HepG2 (cell line): ENCODE measurements around the gene NCR3LG1. TPM values are rescaled to one million over a fixed set of nuclear protein-coding genes. Genes with fewer than 3 reads are reported as not detected.

Source experiments
- ATAC-seq: fragments of 200-7000 bp; cut with Tn5 transposase; 3 replicates; pipeline ENCODE4 v1.9.1; 2020; ENCODE audit warnings: mild to moderate bottlenecking, moderate library complexity
- BruUV-seq: library from RNA; stranded (reverse); fragments of 400-500 nt; replicated peaks from 2 replicates; lab custom pipeline; 2021; lab: Mats Ljungman, UMichigan
- CTCF ChIA-PET: fragments of 300-600 bp; formaldehyde crosslinking; extraction: SDS; loops from one replicate; lab custom pipeline; 2021; ENCODE audit warnings: low total read pairs, inconsistent platforms, low intra/inter-chr PET ratio; lab: Yijun Ruan, JAX
- POLR2A ChIA-PET: fragments of 350-600 bp; sonication (Branson Sonifier 250); formaldehyde crosslinking; loops from one replicate; lab custom pipeline; 2020; ENCODE audit warnings: antibody characterized with exemption, inconsistent platforms; lab: Yijun Ruan, JAX
- DNase-seq: peaks from one replicate; pipeline ENCODE4 v3.0.0-alpha.2; 2015; ENCODE audit warnings: low spot score
- FAIRE-seq: peaks from 3 replicates; lab custom pipeline; 2011; peaks lifted over from hg19 to GRCh38; lab: Jason Lieb, UNC
- H2AFZ ChIP-seq: one replicate; pipeline ENCODE4 v1.6.1; 2011; ENCODE audit warnings: low read length, inconsistent platforms
- H3K27ac ChIP-seq: fragments of 300-600 bp; 3 replicates; pipeline ENCODE4 v1.8.0; 2011; ENCODE audit warnings: mixed run types, mild to moderate bottlenecking, mixed read lengths, low read length, inconsistent platforms; ENCODE audit not compliant: insufficient read depth; ENCODE audit errors: extremely low read length
- H3K27me3 ChIP-seq, 2 experiments: fragments of 200-600 bp in 1 of 2; 2 replicates in 1 of 2; 3 replicates in 1 of 2; pipeline versions ENCODE4 v1.6.0 to v1.8.0; 2011; ENCODE audit warnings: low read length in 2 of 2, mild to moderate bottlenecking in 2 of 2, moderate library complexity in 2 of 2, inconsistent platforms in 1 of 2; ENCODE audit not compliant: insufficient read depth in 2 of 2, control insufficient read depth in 1 of 2
- H3K36me3 ChIP-seq, 2 experiments: fragments of 200-600 bp in 1 of 2; replicated peaks in 1 of 2; 2 replicates in 1 of 2; 3 replicates in 1 of 2; pipeline versions ENCODE4 v1.5.1 to v1.8.0; 2011; ENCODE audit warnings: low read length in 2 of 2, inconsistent platforms in 1 of 2; ENCODE audit not compliant: insufficient read depth in 2 of 2, control insufficient read depth in 1 of 2
- H3K4me1 ChIP-seq: 2 replicates; pipeline ENCODE4 v1.5.1; 2012; ENCODE audit warnings: low read length, inconsistent platforms; ENCODE audit not compliant: insufficient read depth
- H3K4me2 ChIP-seq: 2 replicates; pipeline ENCODE4 v1.6.0; 2011; ENCODE audit warnings: low read depth, low read length, inconsistent platforms
- H3K4me3 ChIP-seq, 3 experiments: fragments of 200-600 bp in 1 of 3; sonication (generic), shearing (Covaris generic) in 1 of 3; replicated peaks in 1 of 3; 2 replicates each; pipeline ENCODE4 v1.5.1; 2011 to 2016; ENCODE audit warnings: low read length in 3 of 3, inconsistent platforms in 2 of 3, low read depth in 2 of 3, mild to moderate bottlenecking in 2 of 3, control low read depth in 1 of 3, mixed read lengths in 1 of 3; ENCODE audit not compliant: insufficient read depth in 1 of 3
- H3K79me2 ChIP-seq: one replicate; pipeline ENCODE4 v1.6.1; 2011; ENCODE audit warnings: low read length, inconsistent platforms; ENCODE audit not compliant: insufficient read depth
- H3K9ac ChIP-seq: 2 replicates; pipeline ENCODE4 v1.6.0; 2011; ENCODE audit warnings: mild to moderate bottlenecking, low read depth, low read length, inconsistent platforms; ENCODE audit not compliant: insufficient read depth
- H3K9me3 ChIP-seq: 2 replicates; pipeline ENCODE4 v1.5.1; 2012; ENCODE audit warnings: mild to moderate bottlenecking, low read length
- H4K20me1 ChIP-seq: 2 replicates; pipeline ENCODE4 v1.6.0; 2011; ENCODE audit warnings: inconsistent platforms, mild to moderate bottlenecking, low read length, moderate library complexity; ENCODE audit not compliant: insufficient read depth
- AKAP8 ChIP-seq: sonication (generic); formaldehyde crosslinking; IDR thresholded peaks from 2 replicates; pipeline ENCODE4 v1.5.1; 2020; ENCODE audit warnings: mild to moderate bottlenecking, missing genetic modification reagents
- CREB3 ChIP-seq: sonication (generic); formaldehyde crosslinking; IDR thresholded peaks from 2 replicates; pipeline ENCODE4 v1.5.0; 2020; ENCODE audit warnings: missing genetic modification reagents
- ELF4 ChIP-seq: sonication (generic); formaldehyde crosslinking; IDR thresholded peaks from 2 replicates; pipeline ENCODE4 v1.5.0; 2020; ENCODE audit warnings: missing genetic modification reagents, mild to moderate bottlenecking, moderate library complexity, borderline replicate concordance
- GLMP ChIP-seq: sonication (generic); formaldehyde crosslinking; IDR thresholded peaks from 2 replicates; pipeline ENCODE4 v1.9.0; 2021; ENCODE audit warnings: missing genetic modification reagents, mild to moderate bottlenecking, borderline replicate concordance
- PHB2 ChIP-seq: fragments of 450-650 bp; IDR thresholded peaks from 2 replicates; pipeline ENCODE4 v1.6.1; 2018; ENCODE audit not compliant: partially characterized antibody
- SOX5 ChIP-seq: IDR thresholded peaks from 2 replicates; pipeline ENCODE4 v1.6.1; 2016; ENCODE audit warnings: borderline replicate concordance
- ZMYM2 ChIP-seq: sonication (generic); formaldehyde crosslinking; IDR thresholded peaks from 2 replicates; pipeline ENCODE4 v1.8.0; 2022; ENCODE audit warnings: mild to moderate bottlenecking, missing genetic modification reagents
- ZNF709 ChIP-seq: sonication (generic); formaldehyde crosslinking; IDR thresholded peaks from 2 replicates; pipeline ENCODE4 v1.5.0; 2020; ENCODE audit warnings: mild to moderate bottlenecking, missing genetic modification reagents
- ZNF788 ChIP-seq: sonication (generic); formaldehyde crosslinking; IDR thresholded peaks from 2 replicates; pipeline ENCODE4 v1.5.0; 2020; ENCODE audit warnings: mild to moderate bottlenecking, missing genetic modification reagents, borderline replicate concordance
- ZZZ3 ChIP-seq: sonication (generic); formaldehyde crosslinking; IDR thresholded peaks from 2 replicates; pipeline ENCODE4 v1.4.0; 2020; ENCODE audit warnings: missing genetic modification reagents, mild to moderate bottlenecking, borderline replicate concordance
- whole genome bisulfite sequencing: methylation state at CpG from one replicate; pipeline ENCODE4 v1.1.6; 2017; ENCODE audit warnings: low lambda C conversion rate; 5-methylcytosine and 5-hydroxymethylcytosine counted together
- in situ Hi-C: cut with HindIII; loops from 2 replicates; pipeline ENCODE4 v1.10.0; 2017; ENCODE audit warnings: low pct_unique_long_range_greater_than_20kb; ENCODE audit not compliant: extremely low pct_ligation_motif_present
- intact Hi-C: fragments of 100-400 bp; cut with micrococcal nuclease; formaldehyde crosslinking; loops from one replicate; pipeline ENCODE4 v1.10.0; 2022; ENCODE audit not compliant: unreplicated experiment
- polyA plus RNA-seq, 8 experiments: library from polyadenylated mRNA; depleted of rRNA in 3 of 8; stranded (reverse) in 7 of 8; unstranded in 1 of 8; fragments of >200 nt; fragmentation: Illumina TruSeq in 4 of 8; extraction: Trizol in 4 of 8; gene quantifications; 2 replicates each; pipeline versions ENCODE4 v1.2.1 to v1.2.3, GENCODE V29; 2011 to 2016; ENCODE audit warnings: low read depth in 4 of 8, missing spikeins in 1 of 8, mixed read lengths in 1 of 8; ENCODE audit not compliant: insufficient read depth in 1 of 8
- total RNA-seq, 5 experiments: library from RNA; depleted of rRNA; stranded (reverse); fragments of >200 nt; fragmentation: Illumina TruSeq; extraction: Trizol; gene quantifications; 2 replicates each; pipeline ENCODE4 v1.2.3, GENCODE V29; 2016; ENCODE audit warnings: low read depth in 1 of 5
- TF ChIP-seq, protein P1 (sequence below): sonication (generic); formaldehyde crosslinking; IDR thresholded peaks from 2 replicates; pipeline ENCODE4 v1.8.1; 2022; ENCODE audit warnings: low read depth, mild to moderate bottlenecking, missing genetic modification reagents

The NCR3LG1 gene
- total and polyA plus RNA-seq, 2 of the 13 experiments (the other 11 are each of a cell fraction or from before 2014, with no cell fraction given) = 16.1 to 25.1 TPM

DNA sequence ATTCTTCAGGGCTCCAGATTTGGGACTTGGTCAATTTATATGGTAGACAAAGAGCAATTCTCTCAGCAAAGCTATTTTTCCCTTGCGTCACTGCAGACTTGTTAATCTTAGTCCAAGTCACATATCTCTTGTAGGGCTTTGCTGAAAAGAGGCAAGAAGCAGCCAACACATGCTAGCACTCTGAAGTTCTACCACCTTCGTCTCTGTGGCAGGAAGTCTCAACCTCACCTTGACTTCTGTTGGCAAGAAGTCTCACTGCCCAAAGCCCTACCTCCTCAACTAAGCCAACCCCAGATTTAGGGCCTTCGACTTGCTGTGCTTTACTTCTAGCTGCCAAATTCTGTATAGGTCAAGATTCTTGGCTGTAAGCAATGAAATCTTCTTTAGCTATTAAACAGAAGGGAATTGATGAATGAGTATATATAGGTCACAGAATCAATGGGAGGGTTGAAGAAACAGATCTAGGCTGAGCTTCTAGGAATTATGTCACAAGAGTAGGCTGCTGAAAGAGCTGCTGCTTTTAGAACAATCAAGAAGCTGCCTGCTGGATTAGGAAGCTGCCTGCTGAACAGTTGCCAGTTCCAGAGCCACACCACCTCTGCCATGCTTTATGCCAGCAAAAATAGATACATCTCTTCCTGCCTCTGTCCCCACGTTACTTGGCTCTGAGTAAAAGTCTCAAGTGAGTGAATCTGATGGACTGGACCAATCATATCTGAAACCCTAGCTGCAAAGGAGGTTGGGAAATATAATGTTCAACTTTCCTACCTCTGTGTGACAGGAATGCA is 17.6 kb upstream of the NCR3LG1 start:
- Histone ChIP-seq H3K36me3 (peaks cover 1 to 3% of the 10 kb centered on the region in 2 experiments; a peak in 1 of 5 replicates), H3K79me2 (no peaks in the 10 kb centered on the region), H2AFZ (no peak overlapping the region), H3K4me3 (no peak overlapping the region), H3K4me1 (no peaks in the 10 kb centered on the region), H3K9ac (no peak overlapping the region), H4K20me1 (no peaks in the 10 kb centered on the region), H3K27me3 (no peaks in the 10 kb centered on the region), H3K9me3 (no peaks in the 10 kb centered on the region), H3K27ac (no peak overlapping the region), H3K4me2 (no peak overlapping the region)
- DNase-seq (no peak), ATAC-seq (no peak), FAIRE-seq (no peak)
- TF ChIP-seq ZZZ3 (CRISPR knock-in tag) (no peak), ELF4 (CRISPR knock-in tag) (no peak), ZMYM2 (CRISPR knock-in tag) (no peak), SOX5 (CRISPR knock-in tag) (no peak), CREB3 (no peak), PHB2 (no peak), ZNF788 (CRISPR knock-in tag) (no peak), AKAP8 (no peak), ZNF709 (CRISPR knock-in tag) (no peak), GLMP (no peak)
- TF ChIP-seq, protein P1, sequence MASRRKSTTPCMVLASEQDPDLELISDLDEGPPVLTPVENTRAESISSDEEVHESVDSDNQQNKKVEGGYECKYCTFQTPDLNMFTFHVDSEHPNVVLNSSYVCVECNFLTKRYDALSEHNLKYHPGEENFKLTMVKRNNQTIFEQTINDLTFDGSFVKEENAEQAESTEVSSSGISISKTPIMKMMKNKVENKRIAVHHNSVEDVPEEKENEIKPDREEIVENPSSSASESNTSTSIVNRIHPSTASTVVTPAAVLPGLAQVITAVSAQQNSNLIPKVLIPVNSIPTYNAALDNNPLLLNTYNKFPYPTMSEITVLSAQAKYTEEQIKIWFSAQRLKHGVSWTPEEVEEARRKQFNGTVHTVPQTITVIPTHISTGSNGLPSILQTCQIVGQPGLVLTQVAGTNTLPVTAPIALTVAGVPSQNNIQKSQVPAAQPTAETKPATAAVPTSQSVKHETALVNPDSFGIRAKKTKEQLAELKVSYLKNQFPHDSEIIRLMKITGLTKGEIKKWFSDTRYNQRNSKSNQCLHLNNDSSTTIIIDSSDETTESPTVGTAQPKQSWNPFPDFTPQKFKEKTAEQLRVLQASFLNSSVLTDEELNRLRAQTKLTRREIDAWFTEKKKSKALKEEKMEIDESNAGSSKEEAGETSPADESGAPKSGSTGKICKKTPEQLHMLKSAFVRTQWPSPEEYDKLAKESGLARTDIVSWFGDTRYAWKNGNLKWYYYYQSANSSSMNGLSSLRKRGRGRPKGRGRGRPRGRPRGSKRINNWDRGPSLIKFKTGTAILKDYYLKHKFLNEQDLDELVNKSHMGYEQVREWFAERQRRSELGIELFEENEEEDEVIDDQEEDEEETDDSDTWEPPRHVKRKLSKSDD (CRISPR knock-in tag) = no peak
- intact Hi-C loops (no loop called here), in situ Hi-C loops (no loop called here)
- BruUV-seq = no TSS peak
- 92% methylated on average over 4 of the region's 4 CpGs for WGBS
- POLR2A ChIA-PET = interaction anchor here (0.7 kb wide), 1 partner anchor 58 kb away, joined by 3 read pairs; no protein-coding TSS in a partner anchor
- CTCF ChIA-PET = no interaction called here
